Endothelial cell of hepatic sinusoid (primary cell): Measurements from ENCODE around the gene SIX3.

Source experiments
- in situ Hi-C: cut with HindIII; loops from 2 replicates; pipeline ENCODE4 v1.10.0; 2017; ENCODE audit warnings: low sequenced_read_pairs

The SIX3 gene

DNA sequence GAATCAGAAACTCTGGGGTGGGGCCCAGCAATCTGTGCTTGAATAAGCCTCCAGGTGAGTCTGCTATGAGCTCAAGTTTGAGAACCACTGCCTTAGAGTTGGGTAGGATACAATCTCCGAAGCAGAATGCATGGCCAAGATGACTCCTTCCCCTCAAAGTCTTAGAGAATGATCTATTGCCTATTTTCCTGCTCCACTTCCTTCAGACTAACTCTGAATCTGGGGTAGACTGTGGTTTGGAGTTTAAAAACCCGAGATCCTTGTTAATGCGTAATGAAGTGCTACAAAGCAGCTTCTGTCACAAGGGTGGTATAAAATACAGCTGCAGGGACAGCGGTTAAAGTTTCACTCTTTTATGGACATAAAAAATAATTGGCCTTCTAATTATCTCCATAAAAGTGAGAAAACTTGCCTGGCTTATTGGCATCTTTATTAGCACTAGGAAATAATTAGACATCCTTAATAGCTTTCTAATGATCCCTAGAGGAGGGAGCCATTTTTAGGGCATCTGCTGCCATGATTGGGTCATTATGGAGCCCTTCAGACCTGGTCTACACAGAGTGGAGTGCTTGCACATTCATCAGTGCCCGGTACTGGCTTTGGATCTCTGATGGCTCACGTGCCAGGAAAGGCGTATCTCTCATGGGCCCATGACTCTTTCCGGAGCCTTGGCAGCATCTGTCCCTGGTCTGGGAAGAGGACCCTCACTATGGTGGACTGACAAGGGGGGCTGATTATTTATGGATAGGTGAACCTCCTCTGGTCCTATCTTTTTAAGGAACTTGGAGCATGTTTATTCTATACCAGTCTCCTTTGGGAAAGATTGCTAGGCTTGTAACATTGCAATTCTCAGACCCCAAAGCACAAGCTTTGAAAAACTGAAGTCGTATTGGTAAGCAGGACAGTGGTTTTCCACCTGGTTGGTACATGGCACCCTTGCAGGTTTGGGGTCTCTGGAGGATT, 39.5 kb downstream of the SIX3 start:
- in situ Hi-C loops: loop anchor here (5.0 to 25.0 kb wide), 2 partner anchors 511 to 956 kb away; no protein-coding TSS in a partner anchor

DNA sequence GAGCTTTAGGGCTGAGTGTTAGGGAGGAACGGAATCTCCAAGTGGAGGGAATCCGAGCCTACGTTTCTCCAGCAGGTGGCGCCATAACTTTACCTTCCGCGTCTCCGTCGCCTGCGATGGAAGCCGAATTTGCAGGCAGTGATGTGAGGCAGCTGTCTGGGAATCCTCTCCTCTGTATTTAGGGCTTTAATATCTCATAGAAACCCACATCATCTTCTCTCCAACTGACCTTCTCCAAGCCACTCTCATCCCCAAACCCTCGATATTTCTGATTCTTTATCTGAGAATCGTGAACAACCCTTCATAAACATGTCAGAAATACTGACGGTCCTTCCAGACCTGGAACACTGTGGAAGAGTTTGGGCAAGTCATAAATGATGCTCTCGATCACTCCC, 40.2 kb downstream of the SIX3 start:
- in situ Hi-C loops: loop anchor here (5.0 to 25.0 kb wide), 2 partner anchors 511 to 956 kb away; no protein-coding TSS in a partner anchor

DNA sequence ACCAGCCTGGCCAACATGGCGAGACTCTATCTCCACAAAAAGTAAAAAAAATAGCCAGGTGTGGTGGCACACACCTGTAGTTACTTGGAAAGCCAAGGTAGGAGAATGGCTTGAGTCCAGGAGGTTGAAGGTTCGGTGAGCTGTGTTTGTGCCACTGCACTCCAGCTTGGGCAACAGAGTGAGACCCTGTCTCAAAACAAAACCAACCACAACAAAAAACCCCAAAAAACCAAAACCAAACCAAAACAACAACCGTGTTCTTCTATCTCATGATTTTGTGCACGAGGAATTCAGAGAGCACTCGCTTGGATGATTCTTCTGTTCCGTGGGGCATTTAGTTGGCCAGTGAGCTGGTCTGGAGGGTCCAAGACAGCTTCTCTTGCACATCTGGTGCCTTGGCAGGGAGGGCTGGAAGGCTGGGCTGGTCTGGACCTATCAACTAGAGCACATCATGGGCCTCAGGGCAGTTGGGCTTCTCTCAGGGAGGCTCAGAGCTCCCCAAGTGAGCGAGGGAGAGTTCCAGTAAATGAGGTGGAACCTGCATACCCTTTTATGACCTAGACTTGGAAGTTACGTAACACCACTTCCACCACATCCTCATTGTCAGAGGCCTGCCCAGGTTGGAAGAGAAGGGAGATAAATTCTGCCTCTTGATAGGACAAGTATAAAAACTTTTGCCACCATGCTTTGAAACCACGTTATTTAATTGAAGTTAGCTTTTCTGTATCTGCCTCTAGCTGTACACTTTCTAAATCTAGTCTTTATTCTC, 42.5 kb downstream of the SIX3 start:
- in situ Hi-C loops: loop anchor here (5.0 to 25.0 kb wide), 2 partner anchors 508 to 953 kb away; no protein-coding TSS in a partner anchor

DNA sequence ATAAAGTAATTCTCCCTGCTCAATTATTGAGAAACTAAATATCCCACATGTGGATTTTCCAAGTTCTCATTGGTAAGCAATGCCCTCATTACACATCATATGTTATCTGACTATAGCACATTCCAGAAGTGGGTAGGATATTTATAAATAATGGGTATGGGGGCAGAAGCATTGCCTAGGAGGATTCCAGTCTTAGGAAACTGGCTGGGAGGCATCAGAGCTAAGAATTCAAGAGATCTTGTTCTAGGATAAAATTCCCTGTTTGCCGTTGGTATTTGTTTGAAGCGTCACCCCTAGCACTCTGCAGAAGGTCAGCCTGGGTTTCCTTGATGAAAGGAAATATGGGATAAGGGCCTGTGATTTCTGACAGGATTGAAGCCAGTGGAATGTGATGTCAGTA, 47.7 kb downstream of the SIX3 start:
- in situ Hi-C loops: loop anchor here (25.0 kb wide), 1 partner anchor 948 kb away; no protein-coding TSS in a partner anchor

DNA sequence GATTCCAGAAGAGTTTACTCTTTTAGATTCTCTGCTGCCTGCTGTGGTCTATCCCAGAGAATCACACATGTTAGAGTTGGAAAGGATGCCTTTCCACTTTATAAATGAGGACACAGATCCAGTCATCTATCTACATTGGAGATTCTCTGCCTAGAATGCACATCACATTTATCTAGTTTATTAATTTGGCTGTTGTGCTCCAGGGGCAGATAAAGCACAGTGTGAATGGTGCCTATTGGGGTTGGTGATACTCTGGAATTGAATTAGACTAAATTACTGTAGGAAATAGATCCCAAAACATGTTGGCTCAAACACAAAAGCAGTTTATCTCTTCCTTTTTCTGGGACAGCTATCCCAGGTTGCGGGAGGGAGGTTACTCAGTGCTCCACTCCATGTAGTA, 52.9 kb downstream of the SIX3 start:
- in situ Hi-C loops: loop anchor here (25.0 kb wide), 1 partner anchor 943 kb away; no protein-coding TSS in a partner anchor
